Measurements from ENCODE around the gene IDH2. TPM values are rescaled to one million over a fixed set of nuclear protein-coding genes. Genes with fewer than 3 reads are reported as not detected.

The IDH2 gene
- total RNA-seq, 2 experiments from 2014 or later: 38.0 to 38.2 TPM

GRCh38 chr15:90106522-90107117 lies 4.4 kb upstream of the IDH2 start:
- Mint-ChIP-seq H3K4me3 (no peak overlapping the region), H3K27ac (no peak overlapping the region), H3K9me3 (no peaks in the 10 kb centered on the region), H3K27me3 (no peaks in the 10 kb centered on the region), H3K36me3 (ENCODE audit: low read depth) (no peaks in the 10 kb centered on the region), H3K4me1 (ENCODE audit: low read depth) (peaks cover 15% of the 10 kb centered on the region)
- H3K27ac ChIP-seq (ENCODE audit: low read depth in 1 of 2, low read length in 2 of 2): no peak overlapping the region
- no peaks in the 10 kb centered on the region for H3K9me3 ChIP-seq (ENCODE audit: control insufficient read depth in 1 of 2, insufficient read depth in 1 of 2, low read length in 2 of 2)
- ATAC-seq (ENCODE audit: poor library complexity) (no peak), DNase-seq (no peak)
- ChIA-PET CTCF (no interaction called here), POLR2A (no interaction called here)
- no peaks in the 10 kb centered on the region for H3K27me3 ChIP-seq (ENCODE audit: control insufficient read depth in 1 of 2, insufficient read depth in 2 of 2, low read length in 2 of 2)
- H3K36me3 ChIP-seq (ENCODE audit: insufficient read depth, low read length): no peaks in the 10 kb centered on the region
- H3K4me3 ChIP-seq (ENCODE audit: low read length): no peak overlapping the region
- no peak for TF ChIP-seq CTCF (IDR thresholded peaks at IDR 0.05)
- intact Hi-C loops (cut with DNase I, micrococcal nuclease): loop anchor here in 1 of 2 experiments (10.0 kb wide), 1 partner anchor 608 kb away; the partner anchor contains the start of gene BLM
- H3K4me1 ChIP-seq (ENCODE audit: insufficient read depth, low read length): peaks cover 9% of the 10 kb centered on the region

GRCh38 chr15:90105521-90105920 lies 3.3 kb upstream of the IDH2 start:
- Histone ChIP-seq H3K9me3 (ENCODE audit: control insufficient read depth in 1 of 2, insufficient read depth in 1 of 2, low read length in 2 of 2) (no peaks in the 10 kb centered on the region), H3K36me3 (ENCODE audit: insufficient read depth, low read length) (no peaks in the 10 kb centered on the region), H3K27ac (ENCODE audit: low read depth in 1 of 2, low read length in 2 of 2) (no peak overlapping the region), H3K4me1 (ENCODE audit: insufficient read depth, low read length) (peaks cover 19% of the 10 kb centered on the region), H3K27me3 (ENCODE audit: control insufficient read depth in 1 of 2, insufficient read depth in 2 of 2, low read length in 2 of 2) (no peaks in the 10 kb centered on the region), H3K4me3 (ENCODE audit: low read length) (no peak overlapping the region)
- no peak overlapping the region for H3K27ac Mint-ChIP-seq
- H3K36me3 Mint-ChIP-seq (ENCODE audit: low read depth): no peaks in the 10 kb centered on the region
- ChIA-PET CTCF (no interaction called here), POLR2A (no interaction called here)
- intact Hi-C loops (cut with DNase I, micrococcal nuclease): loop anchor here in 1 of 2 experiments (10.0 kb wide), 1 partner anchor 609 kb away; the partner anchor contains the start of gene BLM
- TF ChIP-seq CTCF (IDR thresholded peaks at IDR 0.05): no peak
- H3K9me3 Mint-ChIP-seq: no peaks in the 10 kb centered on the region
- no peaks in the 10 kb centered on the region for H3K27me3 Mint-ChIP-seq
- H3K4me1 Mint-ChIP-seq (ENCODE audit: low read depth): peaks cover 26% of the 10 kb centered on the region
- ATAC-seq (ENCODE audit: poor library complexity) (no peak), DNase-seq (no peak)
- no peak overlapping the region for H3K4me3 Mint-ChIP-seq

GRCh38 chr15:90104551-90104950 lies 2.3 kb upstream of the IDH2 start:
- H3K27ac Mint-ChIP-seq: no peak overlapping the region

More at GRCh38 chr15:90104551-90104950, 2.3 kb upstream of the IDH2 start:
- intact Hi-C loops (cut with DNase I, micrococcal nuclease): loop anchor here in 1 of 2 experiments (5.0 to 10.0 kb wide), 2 partner anchors 128 to 610 kb away; partner anchors contain the start of genes BLM, CIB1 and GDPGP1
- CTCF ChIA-PET: no interaction called here
- Histone ChIP-seq H3K36me3 (ENCODE audit: insufficient read depth, low read length) (no peaks in the 10 kb centered on the region), H3K27ac (ENCODE audit: low read depth in 1 of 2, low read length in 2 of 2) (no peak overlapping the region), H3K4me3 (ENCODE audit: low read length) (no peak overlapping the region), H3K4me1 (ENCODE audit: insufficient read depth, low read length) (peaks cover 29% of the 10 kb centered on the region), H3K9me3 (ENCODE audit: control insufficient read depth in 1 of 2, insufficient read depth in 1 of 2, low read length in 2 of 2) (no peaks in the 10 kb centered on the region), H3K27me3 (ENCODE audit: control insufficient read depth in 1 of 2, insufficient read depth in 2 of 2, low read length in 2 of 2) (no peaks in the 10 kb centered on the region)
- TF ChIP-seq CTCF (IDR thresholded peaks at IDR 0.05): no peak
- Mint-ChIP-seq H3K4me1 (ENCODE audit: low read depth) (peaks cover 36% of the 10 kb centered on the region), H3K9me3 (no peaks in the 10 kb centered on the region), H3K4me3 (peak overlapping the region; percentile 15), H3K27me3 (no peaks in the 10 kb centered on the region), H3K36me3 (ENCODE audit: low read depth) (no peaks in the 10 kb centered on the region)
- DNase-seq (no peak), ATAC-seq (ENCODE audit: poor library complexity) (no peak)
- POLR2A ChIA-PET: no interaction called here
